Upper lobe of left lung (tissue), 4 donors: Measurements from ENCODE around the gene CLTCL1.
"Not testable (repeated sequence)": the region's sequence is repeated elsewhere in the genome, so short reads cannot be mapped to it uniquely, and the experiment has no call there.

Experiments
- EP300 ChIP-seq, 4 donors: sonication (generic); formaldehyde crosslinking; IDR thresholded peaks; one replicate each; pipeline ENCODE4 v1.5.1; 2017; ENCODE audit warnings: antibody characterized with exemption in 4 of 4, control low read depth in 2 of 4
- TF ChIP-seq, protein P1 (sequence below), 6 experiments: fragments of 450-650 bp in 4 of 6; fragments of 200-600 bp in 2 of 6; sonication (generic) in 2 of 6; IDR thresholded peaks; one replicate each; pipeline ENCODE4 v1.5.1; 2016 to 2019; ENCODE audit warnings: antibody characterized with exemption in 6 of 6

DNA sequence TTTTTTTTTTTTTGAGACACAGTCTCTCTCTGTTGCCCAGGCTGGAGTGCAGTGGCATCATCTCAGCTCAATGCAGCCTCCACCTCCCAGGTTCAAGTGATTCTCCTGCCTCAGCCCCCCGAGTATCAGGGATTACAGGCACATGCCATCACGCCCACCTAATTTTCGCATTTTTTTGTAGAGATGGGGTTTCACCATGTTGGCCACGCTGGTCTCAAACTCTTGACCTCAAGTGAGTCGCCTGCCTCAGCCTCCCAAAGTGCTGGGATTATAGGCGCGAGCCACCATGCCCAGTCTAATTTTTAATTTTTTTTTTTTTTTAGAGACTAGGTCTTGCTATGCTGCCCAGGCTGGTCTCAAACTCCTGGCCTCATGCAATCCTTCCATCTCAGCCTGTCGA is 35.2 kb downstream of the CLTCL1 start:
- TF ChIP-seq, protein P1, sequence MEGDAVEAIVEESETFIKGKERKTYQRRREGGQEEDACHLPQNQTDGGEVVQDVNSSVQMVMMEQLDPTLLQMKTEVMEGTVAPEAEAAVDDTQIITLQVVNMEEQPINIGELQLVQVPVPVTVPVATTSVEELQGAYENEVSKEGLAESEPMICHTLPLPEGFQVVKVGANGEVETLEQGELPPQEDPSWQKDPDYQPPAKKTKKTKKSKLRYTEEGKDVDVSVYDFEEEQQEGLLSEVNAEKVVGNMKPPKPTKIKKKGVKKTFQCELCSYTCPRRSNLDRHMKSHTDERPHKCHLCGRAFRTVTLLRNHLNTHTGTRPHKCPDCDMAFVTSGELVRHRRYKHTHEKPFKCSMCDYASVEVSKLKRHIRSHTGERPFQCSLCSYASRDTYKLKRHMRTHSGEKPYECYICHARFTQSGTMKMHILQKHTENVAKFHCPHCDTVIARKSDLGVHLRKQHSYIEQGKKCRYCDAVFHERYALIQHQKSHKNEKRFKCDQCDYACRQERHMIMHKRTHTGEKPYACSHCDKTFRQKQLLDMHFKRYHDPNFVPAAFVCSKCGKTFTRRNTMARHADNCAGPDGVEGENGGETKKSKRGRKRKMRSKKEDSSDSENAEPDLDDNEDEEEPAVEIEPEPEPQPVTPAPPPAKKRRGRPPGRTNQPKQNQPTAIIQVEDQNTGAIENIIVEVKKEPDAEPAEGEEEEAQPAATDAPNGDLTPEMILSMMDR (IDR thresholded peaks at IDR 0.05): not testable (repeated sequence)
- TF ChIP-seq EP300 (IDR thresholded peaks at IDR 0.05): not testable (repeated sequence)
